Fibroblast of lung (primary cell): ENCODE measurements around the gene SENP1. TPM values are rescaled to one million over a fixed set of nuclear protein-coding genes. Genes with fewer than 3 reads are reported as not detected.

Experiments used
- DNase-seq, 2 donors: peaks; one replicate each; pipeline versions ENCODE4 v3.0.0 to v3.0.0-alpha.2; 2010; ENCODE audit warnings: low read depth in 2 of 2
- H2AFZ ChIP-seq: 2 replicates; pipeline ENCODE4 v1.5.1; 2012; ENCODE audit warnings: low read length, control low read depth, inconsistent platforms
- H3K27ac ChIP-seq: 2 replicates; pipeline ENCODE4 v1.5.1; 2011; ENCODE audit warnings: low read length, control low read depth; ENCODE audit not compliant: insufficient read depth
- H3K27me3 ChIP-seq: 2 replicates; pipeline ENCODE4 v1.5.1; 2011; ENCODE audit warnings: mild to moderate bottlenecking, low read length; ENCODE audit not compliant: control insufficient read depth, insufficient read depth
- H3K36me3 ChIP-seq: 2 replicates; pipeline ENCODE4 v1.5.1; 2011; ENCODE audit warnings: low read length; ENCODE audit not compliant: control insufficient read depth, insufficient read depth
- H3K4me1 ChIP-seq: 2 replicates; pipeline ENCODE4 v1.5.1; 2011; ENCODE audit warnings: low read length; ENCODE audit not compliant: control insufficient read depth, insufficient read depth; ENCODE audit errors: extremely low read depth
- H3K4me2 ChIP-seq: 2 replicates; pipeline ENCODE4 v1.5.1; 2011; ENCODE audit warnings: low read length, control low read depth; ENCODE audit not compliant: insufficient read depth; ENCODE audit errors: extremely low read depth
- H3K4me3 ChIP-seq, 4 experiments: fragments of 200-600 bp in 1 of 4; sonication (generic) in 1 of 4; replicated peaks in 1 of 4; 2 replicates each; pipeline ENCODE4 v1.5.1; 2011 to 2016; ENCODE audit warnings: low read length in 4 of 4, low read depth in 3 of 4, mild to moderate bottlenecking in 3 of 4, control low read depth in 2 of 4, inconsistent platforms in 1 of 4, mixed read lengths in 1 of 4; ENCODE audit not compliant: insufficient read depth in 1 of 4; ENCODE audit errors: control extremely low read depth in 1 of 4
- H3K79me2 ChIP-seq: 2 replicates; pipeline ENCODE4 v1.5.1; 2012; ENCODE audit warnings: mild to moderate bottlenecking, low read length, inconsistent platforms; ENCODE audit not compliant: control insufficient read depth, insufficient read depth
- H3K9ac ChIP-seq: 2 replicates; pipeline ENCODE4 v1.5.1; 2011; ENCODE audit warnings: mild to moderate bottlenecking, low read length, control low read depth; ENCODE audit not compliant: insufficient read depth
- H3K9me3 ChIP-seq: 2 replicates; pipeline ENCODE4 v1.5.1; 2012; ENCODE audit warnings: low read depth, low read length; ENCODE audit not compliant: control insufficient read depth, insufficient read depth
- H4K20me1 ChIP-seq: 2 replicates; pipeline ENCODE4 v1.5.1; 2011; ENCODE audit warnings: low read length; ENCODE audit not compliant: control insufficient read depth, insufficient read depth; ENCODE audit errors: extremely low read depth
- CTCF ChIP-seq, 2 donors: IDR thresholded peaks in 1 of 2; conservative IDR thresholded peaks in 1 of 2; 1 replicate in 1 of 2; 2 replicates in 1 of 2; pipeline ENCODE4 v1.5.1; 2011 to 2012; ENCODE audit warnings: low read length in 2 of 2, control low read depth in 1 of 2, inconsistent platforms in 1 of 2, low read depth in 1 of 2, mild to moderate bottlenecking in 1 of 2
- EZH2 ChIP-seq: IDR thresholded peaks from 2 replicates; pipeline ENCODE4 v1.5.1; 2012; ENCODE audit warnings: low read length, control low read depth, mild to moderate bottlenecking; ENCODE audit errors: missing control alignments
- polyA plus RNA-seq, 2 donors: library from polyadenylated mRNA; depleted of rRNA in 1 of 2; stranded (reverse) in 1 of 2; unstranded in 1 of 2; fragments of >200 nt; gene quantifications; 2 replicates each; pipeline ENCODE4 v1.2.1, GENCODE V29; 2011 to 2012; ENCODE audit warnings: missing spikeins in 1 of 2
- total RNA-seq: library from RNA; depleted of rRNA; stranded (reverse); fragments of >200 nt; gene quantifications from 2 replicates; pipeline ENCODE4 v1.2.1, GENCODE V29; 2014

The SENP1 gene
- total and polyA plus RNA-seq, 2 donors (not counting 1 experiment from before 2014, with no cell fraction given): 14.7 to 17.9 TPM

- Histone ChIP-seq H3K9ac (no peak overlapping the region), H3K4me1 (peaks cover 3% of the 10 kb centered on the region), H3K27ac (no peak overlapping the region), H3K4me2 (no peak overlapping the region), H3K36me3 (peaks cover 6% of the 10 kb centered on the region), H3K9me3 (no peaks in the 10 kb centered on the region), H2AFZ (no peak overlapping the region), H3K27me3 (no peaks in the 10 kb centered on the region), H3K4me3 (no peak overlapping the region), H4K20me1 (no peaks in the 10 kb centered on the region), H3K79me2 (no peaks in the 10 kb centered on the region)
- no peak for DNase-seq
- TF ChIP-seq EZH2 (no peak), CTCF (conservative IDR thresholded peaks at IDR 0.05 in 1 of 2, IDR thresholded peaks at IDR 0.05 in 1 of 2; ENCODE audit: low read depth in 1 of 2, low read length in 2 of 2) (no peak)
Measured at GRCh38 chr12:48080285-48080684, 25.6 kb downstream of the SENP1 start.

- no peaks in the 10 kb centered on the region for H3K9me3 ChIP-seq
- no peak overlapping the region for H3K27ac ChIP-seq
- no peak for TF ChIP-seq EZH2
- no peak for TF ChIP-seq CTCF (conservative IDR thresholded peaks at IDR 0.05 in 1 of 2, IDR thresholded peaks at IDR 0.05 in 1 of 2; ENCODE audit: low read depth in 1 of 2, low read length in 2 of 2)
- no peak overlapping the region for H3K4me3 ChIP-seq
- H3K36me3 ChIP-seq: peaks cover 3% of the 10 kb centered on the region
- H3K79me2 ChIP-seq: no peaks in the 10 kb centered on the region
- H4K20me1 ChIP-seq: no peaks in the 10 kb centered on the region
- H3K9ac ChIP-seq: no peak overlapping the region
- no peaks in the 10 kb centered on the region for H3K27me3 ChIP-seq
- H2AFZ ChIP-seq: no peak overlapping the region
- H3K4me1 ChIP-seq: peaks cover 3% of the 10 kb centered on the region
- peak; percentile 35 to 59 for DNase-seq
- H3K4me2 ChIP-seq: no peak overlapping the region
Measured at GRCh38 chr12:48078901-48079300, 27.0 kb downstream of the SENP1 start.

- Histone ChIP-seq H3K79me2 (no peaks in the 10 kb centered on the region), H3K9ac (no peak overlapping the region), H3K4me3 (no peak overlapping the region), H3K9me3 (no peaks in the 10 kb centered on the region), H3K4me1 (peaks cover 3% of the 10 kb centered on the region), H3K27ac (no peak overlapping the region), H4K20me1 (no peaks in the 10 kb centered on the region), H3K27me3 (no peaks in the 10 kb centered on the region), H2AFZ (no peak overlapping the region), H3K36me3 (peaks cover under 1% of the 10 kb centered on the region), H3K4me2 (no peak overlapping the region)
- no peak for DNase-seq
- TF ChIP-seq EZH2 (no peak), CTCF (conservative IDR thresholded peaks at IDR 0.05 in 1 of 2, IDR thresholded peaks at IDR 0.05 in 1 of 2; ENCODE audit: low read depth in 1 of 2, low read length in 2 of 2) (no peak)
Measured at GRCh38 chr12:48077111-48077510, 28.8 kb downstream of the SENP1 start.
